Measurements from ENCODE around the gene TFB1M.

- TF ChIP-seq CTCF (IDR thresholded peaks at IDR 0.05) (no peak), POLR2A (IDR thresholded peaks at IDR 0.05) (no peak)
These were observed 21.0 kb upstream of the TFB1M start for GRCh38 chr6:155335265-155335664.
